Activated CD4-positive, alpha-beta T cell treated with anti-CD3 and anti-CD28 coated beads, Interleukin-2, amount 50 U/mL, for 48 hours (primary cell): ENCODE results near the gene KIAA1191.

Source experiments
- DNase-seq, 2 experiments: peaks; one replicate each; pipeline ENCODE4 v3.0.0-alpha.2; 2020

The KIAA1191 gene

DNA sequence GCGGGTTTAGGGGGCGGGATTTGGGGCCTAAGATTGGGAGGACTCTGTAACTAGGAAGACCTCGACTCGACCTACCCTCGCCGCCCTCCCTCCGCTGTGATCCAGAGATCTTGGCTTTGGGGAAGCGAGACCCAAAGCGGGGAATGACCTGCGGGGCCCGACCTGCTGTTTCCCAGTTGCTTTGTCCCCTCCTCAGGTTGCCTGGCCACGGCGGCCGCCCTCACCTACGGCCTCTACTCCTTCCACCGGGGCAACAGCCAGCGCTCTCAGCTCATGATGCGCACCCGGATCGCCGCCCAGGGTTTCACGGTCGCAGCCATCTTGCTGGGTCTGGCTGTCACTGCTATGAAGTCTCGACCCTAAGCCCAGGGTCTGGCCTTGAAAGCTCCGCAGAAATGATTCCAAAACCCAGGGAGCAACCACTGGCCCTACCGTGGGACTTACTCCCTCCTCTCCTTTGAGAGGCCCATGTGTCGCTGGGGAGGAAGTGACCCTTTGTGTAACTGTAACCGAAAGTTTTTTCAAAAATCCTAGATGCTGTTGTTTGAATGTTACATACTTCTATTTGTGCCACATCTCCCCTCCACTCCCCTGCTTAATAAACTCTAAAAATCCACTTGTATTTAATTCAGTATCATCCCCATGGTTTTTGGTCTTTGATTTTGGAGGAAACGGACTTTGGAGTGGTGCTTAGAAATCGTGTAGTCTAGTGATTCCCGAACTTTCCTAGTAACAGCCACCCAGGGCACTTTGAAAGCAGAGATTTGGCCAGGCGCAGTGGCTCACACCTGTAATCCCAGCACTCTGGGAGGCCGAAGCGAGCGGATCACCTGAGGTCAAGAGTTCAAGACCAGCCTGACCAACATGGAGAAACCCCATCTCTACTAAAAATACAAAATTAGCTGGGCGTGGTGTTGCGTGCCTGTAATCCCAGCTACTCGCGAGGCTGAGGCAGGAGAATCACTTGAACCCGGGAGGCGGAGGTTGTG lies 27.9 kb upstream of the KIAA1191 start:
- DNase-seq, result no peak

DNA sequence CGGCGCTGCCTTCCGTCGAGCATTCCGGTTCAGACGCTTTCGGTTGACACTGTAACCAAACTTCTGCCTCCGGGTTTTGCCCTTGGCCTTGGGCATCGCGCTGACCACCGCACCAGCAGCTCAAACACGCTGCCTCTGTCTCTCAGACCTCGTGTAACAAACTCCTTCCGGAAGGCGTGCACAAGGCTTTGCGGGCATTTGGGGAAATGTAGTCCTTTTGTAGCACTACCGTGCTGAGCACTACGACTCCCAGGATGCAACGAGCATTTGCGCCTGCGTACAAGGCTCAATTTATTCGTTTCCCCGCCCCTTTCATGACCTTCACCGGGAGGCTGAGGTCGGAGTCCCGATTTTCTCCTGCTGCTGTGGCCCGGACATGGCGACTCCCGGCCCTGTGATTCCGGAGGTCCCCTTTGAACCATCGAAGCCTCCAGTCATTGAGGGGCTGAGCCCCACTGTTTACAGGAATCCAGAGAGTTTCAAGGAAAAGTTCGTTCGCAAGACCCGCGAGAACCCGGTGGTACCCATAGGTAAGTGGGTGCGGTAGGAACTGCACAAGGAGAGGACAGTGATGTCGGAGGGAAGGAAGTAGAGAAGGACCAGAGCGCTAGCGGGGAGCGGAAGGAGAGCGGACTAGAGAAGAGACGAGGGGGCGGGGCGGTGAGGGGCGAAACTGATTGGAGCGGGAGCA lies 27.0 kb upstream of the KIAA1191 start, which contains the start of the genes HIGD2A and NOP16:
Gene HIGD2A, plus strand, starts transcription at position 308 of the 691 bp plus-strand sequence. Its CDS starts 69 bp downstream, at position 377.
Gene NOP16, minus strand, starts transcription at position 155 of the 691 bp plus-strand sequence. Its CDS starts 59 bp downstream, at position 96.
- DNase-seq, result peak; percentile 100

GRCh38 chr5:176388003-176388443 lies 26.5 kb upstream of the KIAA1191 start:
- DNase-seq, result peak in 1 of 2 experiments; percentile 3

DNA sequence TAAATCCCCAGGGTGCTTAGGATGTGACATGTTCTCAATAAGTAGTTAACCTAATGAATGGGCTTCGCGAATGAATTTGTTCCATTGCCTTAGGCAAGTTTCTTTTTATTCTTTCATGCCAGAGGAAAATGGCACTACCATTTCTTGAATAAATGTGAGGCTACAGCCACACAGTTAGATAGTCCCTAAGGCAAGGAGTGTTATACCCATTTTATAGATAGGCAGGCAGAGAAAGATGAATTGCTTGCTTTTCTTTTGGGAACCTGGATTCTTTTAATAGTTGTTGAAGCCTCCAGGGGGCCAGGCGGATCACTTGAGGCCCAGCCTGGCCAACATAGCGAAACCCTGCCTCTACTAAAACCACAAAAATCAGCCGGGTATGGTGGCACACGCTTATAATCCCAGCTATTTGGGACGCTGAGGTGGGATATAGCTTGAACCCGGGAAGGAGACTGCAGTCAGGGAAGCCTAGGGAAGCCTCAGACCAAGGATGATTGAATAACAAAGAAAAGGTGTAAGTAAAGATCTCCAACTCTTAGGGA lies 25.9 kb upstream of the KIAA1191 start:
- DNase-seq, result no peak

- no peak for DNase-seq
Observed at GRCh38 chr5:176386491-176386890, 24.9 kb upstream of the KIAA1191 start.

- DNase-seq, result no peak
Observed at GRCh38 chr5:176384991-176385390, 23.4 kb upstream of the KIAA1191 start.

DNA sequence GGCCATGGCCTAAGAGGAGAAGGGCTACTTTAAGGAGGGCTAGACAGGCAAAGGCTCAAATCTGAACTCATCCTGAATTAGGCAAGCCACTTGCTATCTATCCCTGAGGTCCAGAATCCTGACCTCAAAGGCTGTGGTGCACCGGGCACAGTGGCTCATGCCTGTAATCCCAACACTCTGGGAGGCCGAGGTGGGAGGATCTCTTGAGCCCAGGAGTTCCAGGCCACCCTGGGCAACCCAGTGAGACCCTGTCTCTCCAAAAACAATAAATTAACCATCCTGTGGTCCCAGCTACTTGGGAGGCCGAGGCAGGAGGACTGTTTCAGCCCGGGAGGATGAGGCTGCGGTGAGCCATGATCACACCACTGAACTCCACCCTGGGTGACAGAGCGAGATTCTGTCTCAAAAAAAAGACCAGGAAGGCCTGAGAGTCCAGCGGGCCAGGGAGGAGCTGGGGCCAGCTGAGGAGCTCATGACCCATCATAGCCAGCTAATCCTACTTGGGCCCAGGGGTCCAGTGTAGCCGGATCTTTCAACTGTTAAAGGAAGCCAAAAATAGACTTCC lies 22.9 kb upstream of the KIAA1191 start:
- DNase-seq, result no peak

GRCh38 chr5:176383961-176384360 lies 22.4 kb upstream of the KIAA1191 start:
- no peak for DNase-seq

DNA sequence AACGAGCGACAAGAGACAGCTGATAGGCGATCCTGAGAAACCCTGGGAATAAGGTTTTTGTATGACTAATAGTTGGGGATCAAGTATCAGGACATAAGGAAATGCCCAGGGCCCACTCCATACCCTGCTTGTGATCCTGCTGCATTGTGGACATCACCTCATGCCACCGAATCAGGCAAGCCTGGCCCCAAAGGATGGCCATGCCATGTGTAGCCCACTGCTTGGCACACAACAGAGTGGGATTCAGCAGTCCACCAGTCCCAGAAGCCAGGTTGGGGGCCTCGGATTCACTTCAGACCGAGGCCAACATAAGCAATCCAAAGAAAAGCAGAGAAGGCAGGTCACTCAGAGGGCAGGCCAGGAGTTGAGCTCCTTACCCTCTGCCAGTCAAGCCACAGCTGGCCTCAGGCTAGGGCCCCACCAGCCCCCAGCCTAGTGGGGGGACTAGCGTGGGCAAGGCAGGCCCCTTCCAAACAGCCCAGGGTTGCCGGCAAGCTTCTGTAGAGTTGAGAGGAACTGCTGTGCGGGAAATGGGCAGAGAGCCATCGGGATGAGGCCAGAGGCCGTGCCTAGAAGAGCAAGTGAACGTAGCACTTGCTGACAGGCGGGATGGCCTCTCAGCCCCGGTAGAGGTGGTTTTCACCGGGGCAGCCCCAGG lies 21.8 kb upstream of the KIAA1191 start:
- no peak for DNase-seq

DNA sequence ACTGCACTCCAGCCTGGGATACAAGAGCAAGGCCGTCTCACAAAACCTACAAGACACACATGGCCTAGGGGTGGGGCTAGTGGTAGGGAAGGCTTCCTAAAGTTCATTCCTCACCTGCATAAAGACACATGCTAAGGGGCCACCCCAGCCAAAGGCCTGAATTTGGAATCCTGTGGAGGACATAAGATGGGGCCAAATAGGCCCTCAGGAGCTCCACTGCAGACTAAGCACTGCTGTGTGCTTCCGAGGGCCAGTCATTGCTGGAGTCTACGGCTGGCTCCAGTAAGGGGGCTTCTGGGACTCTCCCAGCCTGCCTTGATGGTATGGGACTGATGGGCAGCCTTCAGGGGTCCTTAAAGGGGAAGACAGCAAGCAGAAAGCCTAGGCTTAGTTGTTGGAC lies 21.2 kb upstream of the KIAA1191 start:
- DNase-seq, result no peak

GRCh38 chr5:176381979-176382378 lies 20.4 kb upstream of the KIAA1191 start:
- DNase-seq, result no peak

- DNase-seq, result no peak
Observed at GRCh38 chr5:176381423-176381822, 19.9 kb upstream of the KIAA1191 start.

- DNase-seq, result no peak
Observed at GRCh38 chr5:176379881-176380280, 18.3 kb upstream of the KIAA1191 start.

GRCh38 chr5:176373100-176373818 lies 11.7 kb upstream of the KIAA1191 start:
- DNase-seq, result no peak

- no peak for DNase-seq
Observed at GRCh38 chr5:176371621-176372539, 10.3 kb upstream of the KIAA1191 start.

- DNase-seq, result no peak
Observed at GRCh38 chr5:176369934-176370711, 8.6 kb upstream of the KIAA1191 start.

- DNase-seq, result no peak
Observed at GRCh38 chr5:176368726-176369125, 7.2 kb upstream of the KIAA1191 start.

GRCh38 chr5:176366232-176366894 lies 4.8 kb upstream of the KIAA1191 start:
- DNase-seq, result no peak
